GM18517 (cell line): ENCODE measurements around the gene PSD.
A peak's percentile ranks its signal among the peaks of the same experiment; 100 is the strongest.

Experiments used
- ATAC-seq: cut with Tn5 transposase; IDR thresholded peaks from one replicate; pipeline ENCODE4 v1.9.1; 2021; ENCODE audit warnings: mild to moderate bottlenecking, moderate library complexity; ENCODE audit not compliant: unreplicated experiment

Gene PSD

GRCh38 chr10:102420714-102421506, 2.3 kb upstream of the PSD start, which contains the start of gene FBXL15:
Gene FBXL15 (plus strand): TSS chr10:102420836. CDS start chr10:102421130, 294 bp downstream.
- ATAC-seq: peak; percentile 67

- ATAC-seq: no peak
Measured at GRCh38 chr10:102420181-102420713, 1.7 kb upstream of the PSD start.

- ATAC-seq: no peak
Measured at GRCh38 chr10:102419269-102420180, 940 bp upstream of the PSD start.

DNA sequence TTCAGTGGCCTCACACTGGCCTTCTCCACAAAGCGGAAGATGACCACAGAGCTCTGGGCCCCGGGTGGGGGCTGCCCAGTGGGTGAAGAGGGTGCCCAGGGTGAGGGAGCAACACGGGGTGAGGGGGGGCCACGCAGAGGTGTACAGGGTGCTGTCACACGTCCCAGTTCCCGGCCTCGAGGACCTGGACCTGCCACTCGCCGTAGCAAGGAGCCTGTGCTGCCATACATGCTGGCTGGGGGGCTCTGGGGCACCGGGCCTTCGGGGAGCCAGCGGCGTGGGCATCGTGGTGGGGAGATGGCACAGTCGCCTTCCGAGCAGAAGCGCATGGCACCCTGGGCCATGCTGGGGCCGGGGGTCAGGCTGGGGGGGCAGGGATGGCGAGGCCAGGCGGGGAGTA, 1.9 kb downstream of the PSD start:
- ATAC-seq: no peak

GRCh38 chr10:102416283-102416682, 2.3 kb downstream of the PSD start:
- ATAC-seq: no peak

GRCh38 chr10:102414749-102415148, 3.8 kb downstream of the PSD start:
- ATAC-seq: no peak

DNA sequence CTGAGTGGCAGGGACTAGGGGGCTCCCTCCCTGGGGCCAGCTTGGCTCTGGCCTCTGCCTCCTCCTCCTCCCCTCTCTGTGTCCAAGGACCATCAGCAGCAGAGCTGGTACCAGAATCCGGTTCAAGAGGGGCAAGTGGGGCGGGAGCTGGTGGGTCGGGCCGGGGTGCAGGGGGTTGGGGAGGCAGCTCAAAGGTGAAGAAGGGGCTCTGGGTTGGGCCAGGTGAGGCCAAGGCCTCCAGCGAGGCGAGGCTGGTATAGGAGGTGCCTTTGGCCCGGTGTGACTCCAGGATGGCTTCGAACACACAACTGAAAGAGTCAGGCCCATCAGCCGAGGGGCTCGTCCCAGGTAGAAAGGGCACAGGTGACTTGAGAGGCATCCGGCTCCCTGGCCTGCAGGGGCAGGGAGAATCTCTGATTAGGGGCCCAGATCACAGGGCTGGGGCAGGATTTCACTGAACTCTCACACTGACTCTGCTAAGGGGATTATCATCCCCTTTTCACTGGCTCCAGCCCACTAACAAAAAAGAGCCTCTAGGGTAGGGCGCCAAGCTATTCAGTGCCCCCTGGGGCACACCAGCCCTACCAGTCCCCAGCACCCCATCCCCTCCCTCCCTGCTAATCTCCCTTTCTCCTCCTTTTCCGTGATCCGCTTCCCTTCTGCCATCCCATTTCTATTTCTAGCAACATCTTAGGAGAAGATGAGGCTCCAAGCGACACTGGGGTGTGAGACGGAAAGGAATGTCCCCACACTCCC, 4.6 kb downstream of the PSD start:
- no peak for ATAC-seq

DNA sequence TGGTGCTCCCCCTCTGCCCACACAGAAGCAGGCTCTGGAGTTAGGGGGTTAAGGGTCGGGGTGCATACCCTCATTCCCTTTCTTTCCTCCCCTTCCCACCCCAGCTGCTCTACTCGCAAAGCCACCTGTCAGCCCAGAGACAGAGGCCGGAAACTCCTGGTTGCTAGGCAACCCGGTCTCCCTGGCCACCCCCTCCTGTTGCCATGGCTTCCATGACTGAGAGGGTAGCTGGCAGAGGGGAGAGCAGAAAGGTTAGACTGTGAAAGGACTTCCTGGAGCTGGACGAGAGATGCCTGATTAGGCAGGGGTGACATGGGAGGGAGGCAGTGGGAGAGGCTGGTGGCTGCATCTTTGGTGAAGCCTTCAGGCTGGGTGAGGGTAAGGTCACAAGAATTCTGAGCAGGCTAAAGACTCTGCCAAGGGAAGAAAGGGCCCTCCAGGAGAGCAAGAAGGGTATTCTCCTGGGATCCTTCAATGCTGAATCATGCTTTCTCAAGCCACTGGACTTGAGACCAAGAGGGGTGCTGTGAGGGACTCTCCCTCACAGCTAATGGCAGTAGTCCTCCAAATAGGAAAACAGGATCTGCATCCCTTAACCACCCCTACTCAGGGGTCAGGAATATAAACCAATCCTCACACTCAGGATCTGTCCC, 5.4 kb downstream of the PSD start:
- ATAC-seq: no peak

DNA sequence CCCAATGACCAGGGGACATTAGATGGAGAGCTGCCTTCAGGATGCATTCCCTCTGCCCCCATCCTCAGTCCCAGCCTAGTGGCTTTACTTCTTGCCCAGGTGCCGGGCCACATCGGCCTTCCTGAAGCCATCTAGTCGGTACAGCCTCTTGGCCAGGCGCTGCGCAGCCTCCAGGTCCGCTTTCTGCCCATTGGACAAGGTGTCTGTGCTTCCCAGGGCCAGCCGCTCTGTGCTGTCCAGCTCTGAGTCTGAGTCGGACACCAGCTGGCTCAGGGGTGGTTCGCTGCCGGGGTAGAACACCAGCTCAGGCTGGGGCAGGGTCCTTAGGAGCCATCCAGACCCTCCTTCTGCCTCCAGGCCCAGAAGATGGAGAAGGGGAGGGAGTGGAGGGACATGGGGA, 6.3 kb downstream of the PSD start:
- no peak for ATAC-seq

DNA sequence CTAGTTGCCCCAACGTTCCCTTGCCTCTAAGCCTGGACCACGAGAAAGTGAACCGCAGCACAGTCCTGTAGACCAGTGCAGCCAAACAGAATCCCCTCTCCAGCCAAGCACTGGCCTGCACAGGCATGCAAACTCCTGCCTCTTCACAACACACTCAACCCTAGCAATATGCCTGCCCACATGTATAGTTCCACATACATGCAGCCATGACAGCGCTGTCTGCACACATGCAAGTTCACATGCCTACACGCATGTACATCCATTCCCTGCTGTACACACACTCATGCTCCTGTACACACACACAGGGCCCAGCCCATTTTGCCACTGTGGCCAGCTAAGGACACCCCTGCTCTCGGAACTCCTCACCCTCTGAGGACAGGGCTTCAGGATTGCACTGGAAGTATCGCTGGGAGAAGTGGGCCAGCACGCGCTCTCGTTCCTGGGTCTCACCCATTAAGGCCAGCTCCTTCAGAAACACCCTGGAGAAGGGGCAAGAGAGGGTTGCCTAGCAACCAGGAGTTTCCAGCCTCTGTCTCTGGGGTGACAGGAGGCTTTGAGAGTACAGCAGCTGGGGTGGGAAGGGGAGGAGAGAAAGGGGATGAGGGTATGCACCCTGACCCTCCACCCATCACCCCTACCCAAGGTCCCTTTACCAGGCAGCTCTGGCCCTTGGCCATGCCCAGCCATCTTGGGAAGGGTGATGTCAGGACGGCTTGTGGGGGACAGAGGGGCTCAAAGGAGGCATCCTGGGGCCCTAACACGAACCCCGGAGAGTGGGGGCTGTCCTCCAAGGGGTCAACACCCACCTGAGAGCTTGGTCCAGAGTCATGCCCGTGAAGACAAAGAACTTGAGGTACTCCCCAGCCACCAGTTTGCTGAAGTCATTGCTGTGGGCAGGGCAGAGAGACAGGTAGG, 7.0 kb downstream of the PSD start:
- no peak for ATAC-seq

DNA sequence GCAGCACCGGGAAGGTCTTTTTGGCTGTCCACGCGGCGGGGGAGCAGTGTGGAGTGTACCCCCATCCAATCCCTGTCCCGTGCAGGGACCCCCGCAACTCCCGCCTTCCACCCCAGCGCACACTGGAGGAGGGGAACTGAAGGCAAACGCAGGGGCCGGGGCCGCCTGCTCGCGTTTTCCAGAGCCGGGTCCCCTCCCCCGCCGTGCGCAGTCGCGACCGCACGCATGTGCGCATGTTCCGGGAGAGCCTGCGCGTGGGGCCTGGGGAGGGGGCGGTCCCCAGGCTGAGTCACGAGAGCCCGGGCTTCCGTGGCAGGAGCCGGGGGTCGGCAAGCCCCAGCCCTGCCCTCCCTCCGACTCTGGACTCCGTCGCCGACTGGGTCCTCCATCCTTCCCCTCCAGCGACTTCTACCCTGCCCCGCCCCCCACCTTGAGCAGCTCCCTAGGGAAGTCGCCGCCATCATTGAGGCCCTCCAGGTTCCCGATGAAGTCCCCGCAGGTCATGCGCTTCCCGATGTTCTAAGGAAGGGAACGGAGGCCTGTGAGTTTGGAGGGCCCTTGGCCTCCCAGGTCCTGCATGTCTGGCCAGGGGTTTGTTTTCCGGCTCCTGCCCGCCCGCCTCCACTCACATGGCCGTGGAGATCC, 8.0 kb downstream of the PSD start:
- no peak for ATAC-seq

GRCh38 chr10:102409604-102410428, 8.8 kb downstream of the PSD start:
- no peak for ATAC-seq

DNA sequence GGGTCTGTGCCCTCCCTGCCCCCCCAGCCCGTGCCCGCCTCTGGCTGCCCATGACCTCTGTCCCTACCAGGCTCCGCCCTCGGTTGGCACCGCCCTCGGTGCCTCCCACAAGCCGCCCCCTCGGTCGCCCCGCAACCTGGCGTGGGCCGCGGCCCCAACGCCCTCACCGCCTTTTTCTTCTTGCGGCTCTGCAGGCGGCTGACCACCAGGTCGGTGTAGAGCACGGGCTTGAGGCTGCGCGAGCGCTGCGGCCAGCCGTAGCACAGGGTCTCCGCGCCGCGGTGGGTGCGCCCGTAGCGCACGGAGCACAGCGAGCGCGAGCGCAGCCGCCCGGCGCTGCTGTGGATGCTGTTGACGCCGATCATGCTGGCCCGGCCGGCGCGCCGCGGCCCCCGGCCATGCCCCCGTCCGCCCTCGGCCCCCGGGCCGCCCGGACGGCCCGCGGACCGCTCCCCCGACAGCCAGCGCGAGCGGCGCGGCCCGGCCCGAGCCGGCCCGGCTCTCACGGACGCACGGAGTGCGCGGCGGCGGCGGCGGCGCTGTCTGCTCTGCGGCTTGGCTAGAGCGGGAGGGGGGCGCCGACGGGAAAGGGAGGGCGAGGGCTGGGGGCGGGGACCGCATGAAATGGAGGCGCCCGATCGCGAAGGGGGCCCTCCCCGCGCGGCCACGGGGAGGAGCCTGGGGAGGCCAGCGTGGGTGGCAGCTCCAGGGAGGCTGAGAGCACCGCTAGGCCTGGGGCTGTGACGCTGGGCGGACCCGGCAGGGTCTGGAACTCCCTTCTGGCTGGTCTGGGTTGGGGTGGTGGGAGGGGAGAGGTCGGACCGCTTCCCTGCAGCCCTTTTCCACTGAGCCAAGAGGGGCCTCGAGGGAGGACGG, 9.6 kb downstream of the PSD start:
- no peak for ATAC-seq

GRCh38 chr10:102408131-102408727, 10.4 kb downstream of the PSD start:
- no peak for ATAC-seq

DNA sequence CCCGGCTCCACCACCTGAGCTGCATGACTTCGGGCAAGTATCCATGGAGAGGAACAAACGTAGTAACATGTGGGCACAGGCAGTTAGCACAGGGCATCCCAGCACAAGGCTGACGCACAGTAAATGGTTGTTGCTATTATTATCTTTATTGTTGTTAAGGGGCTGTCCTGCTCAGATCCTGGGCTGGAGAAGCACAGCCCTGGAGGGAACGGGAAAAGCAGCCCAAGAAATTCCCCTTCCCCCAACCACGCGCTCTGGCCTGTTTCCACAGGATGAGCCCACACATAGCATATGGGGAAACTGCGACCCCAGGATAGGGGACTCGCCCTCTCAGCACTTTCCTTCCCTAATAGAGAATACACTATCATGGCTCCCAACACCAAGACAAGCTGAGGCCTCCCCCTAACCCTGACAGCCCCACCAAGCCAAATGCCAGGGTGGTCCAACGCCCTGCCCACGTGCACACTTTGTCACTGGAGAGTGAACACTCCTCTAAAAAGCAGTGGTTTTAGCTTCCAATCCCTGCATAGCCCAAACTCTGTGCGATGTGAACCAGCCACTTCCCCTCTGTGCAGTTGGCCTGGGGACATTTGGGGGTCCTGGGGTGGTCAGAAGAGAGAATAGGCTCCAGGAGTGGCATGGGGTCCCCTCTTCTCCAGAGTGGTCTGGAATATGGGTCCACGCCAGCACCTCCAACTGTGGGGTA, 11.0 kb downstream of the PSD start:
- ATAC-seq: no peak

DNA sequence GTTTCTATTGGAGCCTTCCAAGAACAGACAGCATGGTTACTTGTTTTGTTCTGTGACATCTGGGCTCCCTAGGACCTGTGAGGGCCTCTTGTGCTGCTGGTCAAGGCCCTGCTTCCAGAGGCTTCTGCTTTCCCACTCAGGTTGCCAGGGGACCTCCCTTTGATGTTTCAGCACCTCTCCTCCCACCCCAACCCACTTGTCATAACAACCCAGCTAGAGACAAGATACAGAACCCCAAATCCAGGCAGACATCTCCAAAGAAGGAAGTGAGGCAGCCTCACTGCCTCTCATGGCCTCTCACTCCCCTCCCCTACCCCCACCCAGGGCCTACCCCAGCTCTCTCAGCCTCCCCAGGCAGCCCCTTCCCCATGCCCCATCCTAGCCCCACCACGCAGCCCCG, 11.8 kb downstream of the PSD start:
- no peak for ATAC-seq
